Stimulated activated CD8-positive, alpha-beta memory T cell treated with anti-CD3 and anti-CD28 coated beads, Interleukin-4, amount 100 ng/mL, for 24 hours (primary cell): Measurements from ENCODE around the gene PPP1R12B.
"Not testable (repeated sequence)": the region's sequence is repeated elsewhere in the genome, so short reads cannot be mapped to it uniquely, and the experiment has no call there.

Source experiments
- DNase-seq: peaks from one replicate; pipeline ENCODE4 v3.0.0-alpha.2; 2020; ENCODE audit warnings: low read depth

The PPP1R12B gene

GRCh38 chr1:202439308-202439707 lies 90.8 kb downstream of the PPP1R12B start:
- no peak for DNase-seq

GRCh38 chr1:202448140-202448539 lies 99.6 kb downstream of the PPP1R12B start:
- not testable (repeated sequence) for DNase-seq

- DNase-seq, result not testable (repeated sequence)
Observed at GRCh38 chr1:202451641-202452040, 103.1 kb downstream of the PPP1R12B start.

GRCh38 chr1:202452508-202452907 lies 104.0 kb downstream of the PPP1R12B start:
- no peak for DNase-seq

GRCh38 chr1:202456372-202457169 lies 108.1 kb downstream of the PPP1R12B start:
- not testable (repeated sequence) for DNase-seq

- not testable (repeated sequence) for DNase-seq
Observed at GRCh38 chr1:202458651-202459050, 110.2 kb downstream of the PPP1R12B start.

- not testable (repeated sequence) for DNase-seq
Observed at GRCh38 chr1:202459470-202460142, 111.1 kb downstream of the PPP1R12B start.

GRCh38 chr1:202460143-202460495 lies 111.6 kb downstream of the PPP1R12B start:
- not testable (repeated sequence) for DNase-seq

GRCh38 chr1:202462342-202463076 lies 114.0 kb downstream of the PPP1R12B start:
- no peak for DNase-seq

GRCh38 chr1:202464153-202464742 lies 115.7 kb downstream of the PPP1R12B start:
- DNase-seq, result not testable (repeated sequence)

GRCh38 chr1:202465644-202466270 lies 117.3 kb downstream of the PPP1R12B start:
- DNase-seq, result not testable (repeated sequence)

GRCh38 chr1:202466339-202466738 lies 117.8 kb downstream of the PPP1R12B start:
- not testable (repeated sequence) for DNase-seq

GRCh38 chr1:202467381-202467780 lies 118.9 kb downstream of the PPP1R12B start:
- not testable (repeated sequence) for DNase-seq

- not testable (repeated sequence) for DNase-seq
Observed at GRCh38 chr1:202468695-202469094, 120.2 kb downstream of the PPP1R12B start.

- DNase-seq, result not testable (repeated sequence)
Observed at GRCh38 chr1:202469123-202469522, 120.6 kb downstream of the PPP1R12B start.

GRCh38 chr1:202471246-202471645 lies 122.7 kb downstream of the PPP1R12B start:
- no peak for DNase-seq

- not testable (repeated sequence) for DNase-seq
Observed at GRCh38 chr1:202472347-202473124, 124.0 kb downstream of the PPP1R12B start.

- not testable (repeated sequence) for DNase-seq
Observed at GRCh38 chr1:202473266-202474045, 125.0 kb downstream of the PPP1R12B start.

GRCh38 chr1:202479661-202480060 lies 131.2 kb downstream of the PPP1R12B start:
- DNase-seq, result not testable (repeated sequence)

- DNase-seq, result not testable (repeated sequence)
Observed at GRCh38 chr1:202480640-202481039, 132.1 kb downstream of the PPP1R12B start.
